Measurements from ENCODE around the gene LCTL. TPM values are rescaled to one million over a fixed set of nuclear protein-coding genes. Genes with fewer than 3 reads are reported as not detected.

LCTL gene
- total RNA-seq, 1 experiment from 2014 or later = not detected

DNA sequence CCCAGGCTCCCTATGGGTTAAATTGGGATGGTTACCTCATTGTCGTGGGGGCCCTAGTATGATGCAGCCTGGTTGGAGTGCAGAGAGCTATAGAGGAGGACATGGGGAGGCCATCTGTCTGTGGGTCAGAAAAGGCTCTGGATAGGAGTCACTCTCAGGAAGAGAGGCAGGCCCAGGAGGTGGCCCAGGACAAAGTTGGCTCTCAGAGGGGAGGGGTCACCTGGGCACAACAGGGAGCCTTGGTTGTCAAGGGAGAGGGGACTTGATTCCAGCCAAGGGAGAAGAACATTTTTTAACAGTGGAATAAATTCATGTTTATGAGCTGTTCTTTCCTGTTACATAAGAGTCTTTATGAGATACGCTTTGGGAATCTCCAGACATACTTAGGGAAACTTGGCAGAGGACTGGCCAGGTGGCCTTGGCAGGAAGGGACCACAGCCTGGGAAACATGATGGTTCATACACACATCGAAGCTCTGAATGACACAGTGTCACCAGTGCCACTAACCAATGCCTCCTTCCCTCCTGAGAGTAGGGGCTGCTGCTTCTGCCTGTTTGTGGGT lies 27.5 kb upstream of the LCTL start:
- no TSS peak for BruUV-seq (replicated peaks)

GRCh38 chr15:66592505-66593218 lies 26.9 kb upstream of the LCTL start:
- no TSS peak for BruUV-seq (replicated peaks)
- H3K27ac ChIP-seq (ENCODE audit: low read depth, low read length) = no peak overlapping the region
- H3K4me1 ChIP-seq (ENCODE audit: control insufficient read depth in 1 of 2, insufficient read depth in 2 of 2, low read length in 2 of 2) = peaks cover 0 to 10% of the 10 kb centered on the region in 2 experiments; a peak in 2 of 4 replicates
- ChIA-PET POLR2A (interaction anchor here (0.5 kb wide), 1 partner anchor 172 kb away, joined by 4 read pairs; no protein-coding TSS in a partner anchor), CTCF (no interaction called here), RAD21 (ENCODE audit: low non-redundant PET in 1 of 2, low total read pairs in 2 of 2, uncharacterized antibody in 2 of 2, unreplicated experiment in 2 of 2) (no interaction called here)
- H3K27me3 ChIP-seq (ENCODE audit: insufficient read depth, low read length) = no peaks in the 10 kb centered on the region
- H3K9ac ChIP-seq (ENCODE audit: low read length) = no peak overlapping the region
- no peaks in the 10 kb centered on the region for H3K36me3 ChIP-seq (ENCODE audit: control insufficient read depth in 1 of 2, insufficient read depth in 2 of 2, low read length in 2 of 2)
- no peaks in the 10 kb centered on the region for H4K20me1 ChIP-seq (ENCODE audit: insufficient read depth)
- intact Hi-C loops (cut with micrococcal nuclease) = no loop called here
- DNase-seq (ENCODE audit: low read depth, low spot score) = no peak
- H2AFZ ChIP-seq (ENCODE audit: low read depth, low read length, poor library complexity, severe bottlenecking) = no peak overlapping the region
- TF ChIP-seq CBX3 (IDR thresholded peaks at IDR 0.05; ENCODE audit: low read depth) = no peak
- no peak overlapping the region for H3K4me2 ChIP-seq (ENCODE audit: low read length)
- ATAC-seq = no peak
- no peaks in the 10 kb centered on the region for H3K9me2 ChIP-seq (ENCODE audit: insufficient read depth)
- no peak overlapping the region for H3K4me3 ChIP-seq (replicated peaks in 1 of 2; ENCODE audit: low read depth in 1 of 2, low read length in 2 of 2)
- H3K79me2 ChIP-seq (ENCODE audit: insufficient read depth, low read length) = no peaks in the 10 kb centered on the region
- H3K9me3 ChIP-seq (ENCODE audit: control insufficient read depth in 1 of 2, insufficient read depth in 1 of 2, low read depth in 1 of 2, low read length in 2 of 2) = no peaks in the 10 kb centered on the region

More for the DNA sequence above, 27.5 kb upstream of the LCTL start:
- ATAC-seq (no peak), DNase-seq (ENCODE audit: low read depth, low spot score) (no peak)
- Histone ChIP-seq H3K4me3 (replicated peaks in 1 of 2; ENCODE audit: low read depth in 1 of 2, low read length in 2 of 2) (no peak overlapping the region), H3K9me3 (ENCODE audit: control insufficient read depth in 1 of 2, insufficient read depth in 1 of 2, low read depth in 1 of 2, low read length in 2 of 2) (no peaks in the 10 kb centered on the region), H3K9ac (ENCODE audit: low read length) (no peak overlapping the region), H3K9me2 (ENCODE audit: insufficient read depth) (no peaks in the 10 kb centered on the region), H3K4me1 (ENCODE audit: control insufficient read depth in 1 of 2, insufficient read depth in 2 of 2, low read length in 2 of 2) (peaks cover 0 to 10% of the 10 kb centered on the region in 2 experiments; a peak in 2 of 4 replicates), H4K20me1 (ENCODE audit: insufficient read depth) (no peaks in the 10 kb centered on the region), H3K36me3 (ENCODE audit: control insufficient read depth in 1 of 2, insufficient read depth in 2 of 2, low read length in 2 of 2) (no peaks in the 10 kb centered on the region), H3K27me3 (ENCODE audit: insufficient read depth, low read length) (no peaks in the 10 kb centered on the region), H3K4me2 (ENCODE audit: low read length) (no peak overlapping the region), H3K27ac (ENCODE audit: low read depth, low read length) (no peak overlapping the region), H2AFZ (ENCODE audit: low read depth, low read length, poor library complexity, severe bottlenecking) (no peak overlapping the region), H3K79me2 (ENCODE audit: insufficient read depth, low read length) (no peaks in the 10 kb centered on the region)
- RAD21 ChIA-PET (ENCODE audit: low non-redundant PET in 1 of 2, low total read pairs in 2 of 2, uncharacterized antibody in 2 of 2, unreplicated experiment in 2 of 2) = no interaction called here
- intact Hi-C loops (cut with micrococcal nuclease) = no loop called here
- TF ChIP-seq CEBPB (IDR thresholded peaks at IDR 0.05; ENCODE audit: low read depth) (no peak), ZNF274 (IDR thresholded peaks at IDR 0.05; ENCODE audit: low read depth, low read length) (no peak), YY1 (IDR thresholded peaks at IDR 0.05; ENCODE audit: extremely low read depth, insufficient replicate concordance, low read depth, low read length) (no peak)
- CTCF ChIA-PET = no interaction called here
- POLR2A ChIA-PET = interaction anchor here (0.5 kb wide), 1 partner anchor 173 kb away, joined by 4 read pairs; no protein-coding TSS in a partner anchor
